GM12878 (cell line): ENCODE results near the gene PSMD12. TPM values are rescaled to one million over a fixed set of nuclear protein-coding genes. Genes with fewer than 3 reads are reported as not detected.
"Not testable (repeated sequence)": the region's sequence is repeated elsewhere in the genome, so short reads cannot be mapped to it uniquely, and the experiment has no call there.

Source experiments
- ATAC-seq: fragments of 200-7000 bp; cut with Tn5 transposase; 3 replicates; pipeline ENCODE4 v1.9.1; 2020; ENCODE audit warnings: mild to moderate bottlenecking, moderate library complexity
- BruUV-seq: library from RNA; stranded (reverse); fragments of 400-500 nt; replicated peaks from 2 replicates; lab custom pipeline; 2021; lab: Mats Ljungman, UMichigan
- CTCF ChIA-PET: fragments of 300-600 bp; sonication (Branson Sonifier 250); formaldehyde crosslinking; extraction: SDS; loops from one replicate; lab custom pipeline; 2021; ENCODE audit warnings: inconsistent platforms; lab: Yijun Ruan, JAX
- POLR2A ChIA-PET: fragments of 350-600 bp; formaldehyde crosslinking; extraction: SDS; loops from one replicate; lab custom pipeline; 2021; ENCODE audit warnings: inconsistent platforms; lab: Charles Lee
- RAD21 ChIA-PET: fragments of 300-600 bp; sonication (Branson Sonifier 250); formaldehyde crosslinking; loops from one replicate; lab custom pipeline; 2023; ENCODE audit warnings: antibody characterized with exemption; ENCODE audit not compliant: unreplicated experiment; lab: Charles Lee
- SMC1A ChIA-PET: fragments of 300-600 bp; sonication (Branson Sonifier 250); formaldehyde crosslinking; loops from one replicate; lab custom pipeline; 2023; ENCODE audit not compliant: unreplicated experiment, uncharacterized antibody; lab: Charles Lee
- DNase-seq: peaks from one replicate; pipeline ENCODE4 v3.0.0-alpha.2; 2011; ENCODE audit warnings: low read depth, low spot score
- FAIRE-seq: peaks from 3 replicates; lab custom pipeline; 2011; peaks lifted over from hg19 to GRCh38; lab: Jason Lieb, UNC
- H2AFZ ChIP-seq: 2 replicates; pipeline ENCODE4 v1.6.0; 2011; ENCODE audit warnings: low read depth, low read length, control low read depth; ENCODE audit not compliant: control insufficient read depth
- H3K27ac ChIP-seq: 2 replicates; pipeline ENCODE4 v1.5.1; 2011; ENCODE audit warnings: control low read depth; ENCODE audit not compliant: control insufficient read depth, insufficient read depth
- H3K27me3 ChIP-seq, 2 experiments: replicated peaks in 1 of 2; 2 replicates each; pipeline versions ENCODE4 v1.6.0 to v1.6.1; 2011; ENCODE audit warnings: low read length in 1 of 2; ENCODE audit not compliant: control insufficient read depth in 2 of 2, insufficient read depth in 2 of 2
- H3K36me3 ChIP-seq, 2 experiments: 2 replicates each; pipeline ENCODE4 v1.5.1; 2011; ENCODE audit warnings: low read length in 1 of 2; ENCODE audit not compliant: control insufficient read depth in 2 of 2, insufficient read depth in 2 of 2
- H3K4me1 ChIP-seq: 2 replicates; pipeline ENCODE4 v1.6.1; 2011; ENCODE audit warnings: mild to moderate bottlenecking, low read length, moderate library complexity, mixed read lengths; ENCODE audit not compliant: control insufficient read depth, insufficient read depth
- H3K4me2 ChIP-seq: 2 replicates; pipeline ENCODE4 v1.6.0; 2011; ENCODE audit warnings: control low read depth; ENCODE audit not compliant: control insufficient read depth, insufficient read depth
- H3K4me3 ChIP-seq: fragments of 200-600 bp; sonication (generic); 2 replicates; pipeline ENCODE4 v1.5.1; 2016
- H3K79me2 ChIP-seq: 2 replicates; pipeline ENCODE4 v1.6.0; 2011; ENCODE audit warnings: low read length; ENCODE audit not compliant: control insufficient read depth, insufficient read depth
- H3K9ac ChIP-seq: 2 replicates; pipeline ENCODE4 v1.8.0; 2011; ENCODE audit warnings: low read length, control low read depth, mixed read lengths; ENCODE audit not compliant: control insufficient read depth, insufficient read depth
- H3K9me3 ChIP-seq: replicated peaks from 3 replicates; pipeline ENCODE4 v1.5.1; 2011; ENCODE audit warnings: mild to moderate bottlenecking, low read length; ENCODE audit not compliant: control insufficient read depth, insufficient read depth
- H4K20me1 ChIP-seq: 2 replicates; pipeline ENCODE4 v1.6.0; 2011; ENCODE audit not compliant: control insufficient read depth, insufficient read depth
- BHLHE40 ChIP-seq, 2 experiments: fragments of 450-650 bp in 1 of 2; IDR thresholded peaks; 2 replicates each; pipeline ENCODE4 v1.6.1; 2011 to 2017; ENCODE audit warnings: low read depth in 2 of 2, borderline replicate concordance in 1 of 2, improper control_type of control experiment in 1 of 2, low read length in 1 of 2, mild to moderate bottlenecking in 1 of 2
- CHD1 ChIP-seq: IDR thresholded peaks from 2 replicates; pipeline ENCODE4 v1.6.1; 2012; ENCODE audit warnings: low read depth, low read length, improper control_type of control experiment
- MTA2 ChIP-seq: fragments of 450-650 bp; IDR thresholded peaks from 2 replicates; pipeline ENCODE4 v1.6.1; 2016; ENCODE audit warnings: low read depth, mild to moderate bottlenecking, moderate library complexity
- MYB ChIP-seq: fragments of 150-350 bp; IDR thresholded peaks from 2 replicates; pipeline ENCODE4 v1.6.1; 2014; ENCODE audit warnings: mild to moderate bottlenecking, low read depth, low read length, borderline replicate concordance
- NR2C2 ChIP-seq: IDR thresholded peaks from 2 replicates; pipeline ENCODE4 v1.6.1; 2011; ENCODE audit warnings: borderline replicate concordance, low read depth; ENCODE audit not compliant: control insufficient read depth, insufficient read length
- POLR2AphosphoS5 ChIP-seq: IDR thresholded peaks from 2 replicates; pipeline ENCODE4 v1.6.1; 2011; ENCODE audit warnings: mild to moderate bottlenecking, low read length, inconsistent platforms
- RFX5 ChIP-seq: IDR thresholded peaks from 2 replicates; pipeline ENCODE4 v1.6.1; 2011; ENCODE audit warnings: low read depth, low read length, improper control_type of control experiment
- SMARCA5 ChIP-seq: fragments of 450-650 bp; IDR thresholded peaks from 2 replicates; pipeline ENCODE4 v1.6.1; 2017; ENCODE audit warnings: mild to moderate bottlenecking
- STAT3 ChIP-seq: IDR thresholded peaks from 2 replicates; pipeline ENCODE4 v1.6.1; 2011; ENCODE audit warnings: low read depth, low read length, improper control_type of control experiment
- TBL1XR1 ChIP-seq: IDR thresholded peaks from 2 replicates; pipeline ENCODE4 v1.6.1; 2012; ENCODE audit warnings: low read depth, low read length, improper control_type of control experiment
- WGBS: methylation state at CpG from one replicate; pipeline ENCODE4 v1.1.6; 2016; ENCODE audit warnings: low lambda C conversion rate; ENCODE audit not compliant: insufficient replicate concordance, insufficient coverage; ENCODE audit errors: missing lambda C conversion rate; 5-methylcytosine and 5-hydroxymethylcytosine counted together
- in situ Hi-C: fragments of 300-500 bp; cut with MboI; formaldehyde crosslinking; loops from 9 replicates; pipeline ENCODE4 v1.14.3; 2018; ENCODE audit warnings: mixed read lengths
- intact Hi-C: fragments of 100-400 bp; cut with micrococcal nuclease; formaldehyde crosslinking; loops from one replicate; pipeline ENCODE4 v1.14.2; 2022; ENCODE audit not compliant: unreplicated experiment
- polyA plus RNA-seq, 11 experiments: library from polyadenylated mRNA; depleted of rRNA in 4 of 11; unstranded in 6 of 11; stranded (reverse) in 5 of 11; fragments of >200 nt; fragmentation: Nextera tagmentation in 4 of 11; fragmentation: Illumina TruSeq in 1 of 11; extraction: Ambion mirVana in 4 of 11; extraction: Trizol in 1 of 11; gene quantifications; 1 replicate in 1 of 11; 2 replicates in 10 of 11; pipeline versions ENCODE4 v1.2.1 to v1.2.3, GENCODE V29; 2011 to 2016; ENCODE audit warnings: inconsistent platforms in 2 of 11, missing spikeins in 2 of 11, low read depth in 1 of 11
- total RNA-seq, 4 experiments: library from RNA; depleted of rRNA in 3 of 4; stranded (reverse); fragments of >200 nt in 3 of 4; fragmentation: Illumina TruSeq in 1 of 4; extraction: Trizol in 1 of 4; gene quantifications; 2 replicates each; pipeline versions ENCODE4 v1.2.1 to v1.2.3, GENCODE V29; 2013 to 2021
- TF ChIP-seq, protein P1 (sequence below): fragments of 450-650 bp; IDR thresholded peaks from 2 replicates; pipeline ENCODE4 v1.6.1; 2016; ENCODE audit warnings: mild to moderate bottlenecking
- TF ChIP-seq, protein P2 (sequence below): fragments of 450-650 bp; IDR thresholded peaks from 2 replicates; pipeline ENCODE4 v1.6.1; 2016; ENCODE audit warnings: mild to moderate bottlenecking

Gene PSMD12
- total and polyA plus RNA-seq, 10 of the 15 experiments (the other 5 are each of a cell fraction or from before 2014, with no cell fraction given): 19.8 to 149 (median 47.5) TPM

DNA sequence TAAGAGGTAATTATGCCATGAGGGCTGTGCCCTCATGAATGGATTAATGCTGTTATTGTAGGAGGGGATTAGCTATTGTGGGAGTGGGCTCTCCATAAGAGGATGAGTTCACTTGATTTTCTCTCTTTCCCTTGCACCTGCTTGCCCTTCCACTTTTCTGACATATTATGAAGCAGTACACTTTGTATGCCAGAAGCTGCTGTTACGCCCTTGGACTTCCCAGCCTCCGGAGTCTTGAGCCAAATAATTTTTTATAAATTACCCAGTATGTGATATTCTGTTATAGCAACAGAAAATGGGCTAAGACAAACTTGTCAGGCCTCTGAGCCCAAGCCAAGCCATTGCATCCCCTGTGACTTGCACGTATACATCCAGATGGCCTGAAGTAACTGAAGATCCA lies 38.4 kb downstream of the PSMD12 start:
- H3K4me1 ChIP-seq: no peaks in the 10 kb centered on the region
- in situ Hi-C loops (no loop called here), intact Hi-C loops (no loop called here)
- H3K4me2 ChIP-seq: no peak overlapping the region
- DNase-seq: no peak
- BruUV-seq: no TSS peak
- H3K9ac ChIP-seq: no peak overlapping the region
- CTCF ChIA-PET: no interaction called here
- 59% methylated on average over 3 of the region's 3 CpGs for WGBS
- RAD21 ChIA-PET: no interaction called here
- no peaks in the 10 kb centered on the region for H3K36me3 ChIP-seq
- H3K27ac ChIP-seq: no peak overlapping the region
- POLR2A ChIA-PET: no interaction called here
- no peaks in the 10 kb centered on the region for H3K79me2 ChIP-seq
- H3K9me3 ChIP-seq: no peaks in the 10 kb centered on the region
- SMC1A ChIA-PET: no interaction called here
- no peak overlapping the region for H3K4me3 ChIP-seq
- no peak for ATAC-seq
- H4K20me1 ChIP-seq: no peaks in the 10 kb centered on the region
- H2AFZ ChIP-seq: no peak overlapping the region
- no peaks in the 10 kb centered on the region for H3K27me3 ChIP-seq
- TF ChIP-seq RFX5 (no peak), SMARCA5 (no peak), BHLHE40 (IDR thresholded peaks at IDR 0.05; ENCODE audit: borderline replicate concordance in 1 of 2, low read depth in 2 of 2, low read length in 1 of 2) (no peak), MTA2 (no peak), STAT3 (no peak), CHD1 (no peak), MYB (no peak), TBL1XR1 (no peak), POLR2AphosphoS5 (no peak), NR2C2 (no peak)
- TF ChIP-seq, protein P1, sequence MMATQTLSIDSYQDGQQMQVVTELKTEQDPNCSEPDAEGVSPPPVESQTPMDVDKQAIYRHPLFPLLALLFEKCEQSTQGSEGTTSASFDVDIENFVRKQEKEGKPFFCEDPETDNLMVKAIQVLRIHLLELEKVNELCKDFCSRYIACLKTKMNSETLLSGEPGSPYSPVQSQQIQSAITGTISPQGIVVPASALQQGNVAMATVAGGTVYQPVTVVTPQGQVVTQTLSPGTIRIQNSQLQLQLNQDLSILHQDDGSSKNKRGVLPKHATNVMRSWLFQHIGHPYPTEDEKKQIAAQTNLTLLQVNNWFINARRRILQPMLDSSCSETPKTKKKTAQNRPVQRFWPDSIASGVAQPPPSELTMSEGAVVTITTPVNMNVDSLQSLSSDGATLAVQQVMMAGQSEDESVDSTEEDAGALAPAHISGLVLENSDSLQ: no peak
- TF ChIP-seq, protein P2, sequence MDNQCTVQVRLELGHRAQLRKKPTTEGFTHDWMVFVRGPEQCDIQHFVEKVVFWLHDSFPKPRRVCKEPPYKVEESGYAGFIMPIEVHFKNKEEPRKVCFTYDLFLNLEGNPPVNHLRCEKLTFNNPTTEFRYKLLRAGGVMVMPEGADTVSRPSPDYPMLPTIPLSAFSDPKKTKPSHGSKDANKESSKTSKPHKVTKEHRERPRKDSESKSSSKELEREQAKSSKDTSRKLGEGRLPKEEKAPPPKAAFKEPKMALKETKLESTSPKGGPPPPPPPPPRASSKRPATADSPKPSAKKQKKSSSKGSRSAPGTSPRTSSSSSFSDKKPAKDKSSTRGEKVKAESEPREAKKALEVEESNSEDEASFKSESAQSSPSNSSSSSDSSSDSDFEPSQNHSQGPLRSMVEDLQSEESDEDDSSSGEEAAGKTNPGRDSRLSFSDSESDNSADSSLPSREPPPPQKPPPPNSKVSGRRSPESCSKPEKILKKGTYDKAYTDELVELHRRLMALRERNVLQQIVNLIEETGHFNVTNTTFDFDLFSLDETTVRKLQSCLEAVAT: no peak
- no peak for FAIRE-seq

DNA sequence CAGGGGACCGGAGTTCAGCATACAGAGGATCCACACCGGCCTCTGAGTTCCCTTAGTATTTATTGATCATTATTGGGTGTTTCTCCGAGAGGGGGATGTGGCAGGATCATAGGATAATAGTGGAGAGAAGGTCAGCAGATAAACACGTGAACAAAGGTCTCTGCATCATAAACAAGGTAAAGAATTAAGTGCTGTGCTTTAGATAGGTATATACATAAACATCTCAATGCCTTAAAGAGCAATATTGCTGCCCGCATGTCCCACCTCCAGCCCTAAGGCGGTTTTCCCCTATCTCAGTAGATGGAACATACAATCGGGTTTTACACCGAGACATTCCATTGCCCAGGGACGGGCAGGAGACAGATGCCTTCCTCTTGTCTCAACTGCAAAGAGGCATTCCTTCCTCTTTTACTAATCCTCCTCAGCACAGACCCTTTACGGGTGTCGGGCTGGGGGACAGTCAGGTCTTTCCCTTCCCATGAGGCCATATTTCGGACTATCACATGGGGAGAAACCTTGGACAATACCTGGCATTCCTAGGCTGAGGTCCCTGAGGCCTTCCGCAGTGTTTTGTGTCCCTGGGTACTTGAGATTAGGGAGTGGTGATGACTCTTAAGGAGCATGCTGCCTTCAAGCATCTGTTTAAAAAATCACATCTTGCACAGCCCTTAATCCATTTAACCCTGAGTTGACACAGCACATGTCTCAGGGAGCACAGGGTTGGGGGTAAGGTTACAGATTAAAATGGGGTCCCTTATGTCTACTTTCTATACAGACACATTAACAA lies 39.2 kb downstream of the PSMD12 start:
- H3K4me2 ChIP-seq, in situ Hi-C loops, H3K4me3 ChIP-seq, intact Hi-C loops, ATAC-seq, H3K9me3 ChIP-seq, H3K27me3 ChIP-seq, H3K79me2 ChIP-seq, DNase-seq, H2AFZ ChIP-seq, BruUV-seq, H3K4me1 ChIP-seq, SMC1A ChIA-PET, CTCF ChIA-PET, H3K27ac ChIP-seq, POLR2A ChIA-PET, H3K9ac ChIP-seq, RAD21 ChIA-PET, FAIRE-seq, H3K36me3 ChIP-seq, H4K20me1 ChIP-seq: not testable (repeated sequence)
- 45% methylated on average over 12 of the region's 13 CpGs for WGBS
